ENCODE results near the gene TEAD2.

GRCh38 chr19:49301165-49301865 is 60.9 kb downstream of the TEAD2 start:
- TF ChIP-seq GATA3 (IDR thresholded peaks at IDR 0.05; ENCODE audit: low read depth, low read length) (no peak), GATA2 (IDR thresholded peaks at IDR 0.05; ENCODE audit: low read depth, low read length) (no peak)
